Endodermal cell (in vitro differentiated cells): ENCODE data around the gene LTC4S. TPM values are rescaled to one million over a fixed set of nuclear protein-coding genes. Genes with fewer than 3 reads are reported as not detected.

ENCODE experiments used
- DNase-seq: peaks from one replicate; pipeline ENCODE4 v3.0.0-alpha.2; 2017
- H3K27ac ChIP-seq: 2 replicates; pipeline ENCODE4 v1.5.1; 2013; ENCODE audit warnings: mild to moderate bottlenecking, low read depth, low read length, moderate library complexity
- H3K27me3 ChIP-seq: 2 replicates; pipeline ENCODE4 v1.6.1; 2013; ENCODE audit warnings: mild to moderate bottlenecking, low read length, moderate library complexity; ENCODE audit not compliant: insufficient read depth, control insufficient read depth, poor library complexity, severe bottlenecking
- H3K36me3 ChIP-seq: 2 replicates; pipeline ENCODE4 v1.7.0; 2013; ENCODE audit warnings: mild to moderate bottlenecking, low read length, moderate library complexity; ENCODE audit not compliant: control insufficient read depth, insufficient read depth
- H3K4me1 ChIP-seq: one replicate; pipeline ENCODE4 v1.7.0; 2013; ENCODE audit warnings: low read length; ENCODE audit not compliant: control insufficient read depth, insufficient read depth
- H3K4me3 ChIP-seq: 2 replicates; pipeline ENCODE4 v1.5.1; 2013; ENCODE audit warnings: mild to moderate bottlenecking, low read length, moderate library complexity
- H3K9ac ChIP-seq: 2 replicates; pipeline ENCODE4 v1.6.1; 2013; ENCODE audit warnings: mild to moderate bottlenecking, low read length, moderate library complexity; ENCODE audit not compliant: poor library complexity, severe bottlenecking; ENCODE audit errors: extremely low read depth
- H3K9me3 ChIP-seq: 2 replicates; pipeline ENCODE4 v1.6.1; 2013; ENCODE audit warnings: mild to moderate bottlenecking, low read length, moderate library complexity; ENCODE audit not compliant: control insufficient read depth
- H3K27ac Mint-ChIP-seq: 2 replicates; pipeline ENCODE4 v1.8.0; 2020; ENCODE audit warnings: mixed read lengths
- H3K27me3 Mint-ChIP-seq: 2 replicates; pipeline ENCODE4 v1.8.0; 2021; ENCODE audit warnings: mild to moderate bottlenecking, mixed read lengths; ENCODE audit not compliant: insufficient read depth
- H3K36me3 Mint-ChIP-seq: 2 replicates; pipeline ENCODE4 v1.8.0; 2020; ENCODE audit warnings: low read depth, mixed read lengths
- H3K4me1 Mint-ChIP-seq: 2 replicates; pipeline ENCODE4 v1.8.0; 2020; ENCODE audit warnings: mixed read lengths
- H3K4me3 Mint-ChIP-seq: 2 replicates; pipeline ENCODE4 v1.8.0; 2020; ENCODE audit warnings: mild to moderate bottlenecking, moderate library complexity, mixed read lengths
- H3K9me3 Mint-ChIP-seq: 2 replicates; pipeline ENCODE4 v1.8.0; 2020; ENCODE audit warnings: mild to moderate bottlenecking, mixed read lengths
- WGBS, 2 experiments: methylation state at CpG; one replicate each; pipeline versions ENCODE4 v1.1.5 to v1.1.7; 2013; ENCODE audit warnings: missing lambda C conversion rate in 2 of 2, mixed read lengths in 1 of 2; ENCODE audit not compliant: insufficient coverage in 1 of 2, insufficient read length in 1 of 2; 5-methylcytosine and 5-hydroxymethylcytosine counted together
- total RNA-seq, 2 donors: library from RNA; stranded (reverse); fragmentation: NEBNext Ultra II Directional in 1 of 2; extraction: Animal tissue kit (Norgen Biotek cat#: 25700) in 1 of 2; gene quantifications; 2 replicates in 1 of 2; 3 replicates in 1 of 2; pipeline ENCODE4 v1.2.1, GENCODE V29; 2021
- TF ChIP-seq, protein P1 (sequence below): fragments of 200-600 bp; sonication (generic); conservative IDR thresholded peaks from 2 replicates; pipeline ENCODE4 v1.5.0; 2021; ENCODE audit warnings: antibody characterized with exemption, mild to moderate bottlenecking

Gene LTC4S
- total RNA-seq, 2 donors from 2014 or later = 5.7 to 6.3 TPM

DNA sequence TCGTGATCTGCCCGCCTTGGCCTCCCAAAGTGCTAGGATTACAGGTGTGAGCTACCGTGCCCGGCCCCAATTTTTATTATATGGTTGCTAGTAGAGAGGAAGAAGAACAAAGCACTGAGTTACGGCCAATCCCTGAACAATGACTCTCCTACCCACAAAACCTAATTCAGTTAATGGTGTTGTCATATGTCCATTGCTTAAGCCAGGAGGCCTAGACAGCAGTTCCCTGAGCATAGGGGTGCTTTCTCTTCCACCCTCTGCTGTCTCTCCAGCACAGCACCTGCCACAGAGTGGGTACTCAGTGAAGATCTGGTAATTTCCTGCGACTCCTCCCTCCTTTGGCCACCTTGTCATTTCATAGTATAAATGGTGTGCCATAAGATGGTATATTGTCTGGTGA is 21.4 kb upstream of the LTC4S start:
- 100% methylated on average over 2 to 5 of the region's 6 CpGs for WGBS, 2 experiments
- Mint-ChIP-seq H3K27me3 (no peaks in the 10 kb centered on the region), H3K27ac (no peak overlapping the region), H3K36me3 (peaks cover 74% of the 10 kb centered on the region), H3K9me3 (no peaks in the 10 kb centered on the region), H3K4me1 (peaks cover 11% of the 10 kb centered on the region), H3K4me3 (no peak overlapping the region)
- Histone ChIP-seq H3K9me3 (no peaks in the 10 kb centered on the region), H3K9ac (no peak overlapping the region), H3K27me3 (no peaks in the 10 kb centered on the region), H3K36me3 (peaks cover 74% of the 10 kb centered on the region), H3K4me1 (no peaks in the 10 kb centered on the region), H3K27ac (no peak overlapping the region), H3K4me3 (no peak overlapping the region)
- no peak for DNase-seq
- TF ChIP-seq, protein P1, sequence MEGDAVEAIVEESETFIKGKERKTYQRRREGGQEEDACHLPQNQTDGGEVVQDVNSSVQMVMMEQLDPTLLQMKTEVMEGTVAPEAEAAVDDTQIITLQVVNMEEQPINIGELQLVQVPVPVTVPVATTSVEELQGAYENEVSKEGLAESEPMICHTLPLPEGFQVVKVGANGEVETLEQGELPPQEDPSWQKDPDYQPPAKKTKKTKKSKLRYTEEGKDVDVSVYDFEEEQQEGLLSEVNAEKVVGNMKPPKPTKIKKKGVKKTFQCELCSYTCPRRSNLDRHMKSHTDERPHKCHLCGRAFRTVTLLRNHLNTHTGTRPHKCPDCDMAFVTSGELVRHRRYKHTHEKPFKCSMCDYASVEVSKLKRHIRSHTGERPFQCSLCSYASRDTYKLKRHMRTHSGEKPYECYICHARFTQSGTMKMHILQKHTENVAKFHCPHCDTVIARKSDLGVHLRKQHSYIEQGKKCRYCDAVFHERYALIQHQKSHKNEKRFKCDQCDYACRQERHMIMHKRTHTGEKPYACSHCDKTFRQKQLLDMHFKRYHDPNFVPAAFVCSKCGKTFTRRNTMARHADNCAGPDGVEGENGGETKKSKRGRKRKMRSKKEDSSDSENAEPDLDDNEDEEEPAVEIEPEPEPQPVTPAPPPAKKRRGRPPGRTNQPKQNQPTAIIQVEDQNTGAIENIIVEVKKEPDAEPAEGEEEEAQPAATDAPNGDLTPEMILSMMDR = no peak

GRCh38 chr5:179773686-179774040 is 20.1 kb upstream of the LTC4S start:
- Mint-ChIP-seq H3K36me3 (peaks cover 80% of the 10 kb centered on the region), H3K27ac (no peak overlapping the region), H3K9me3 (no peaks in the 10 kb centered on the region), H3K27me3 (no peaks in the 10 kb centered on the region), H3K4me1 (peaks cover under 1% of the 10 kb centered on the region), H3K4me3 (no peak overlapping the region)
- DNase-seq = no peak
- WGBS, 2 experiments = 93 to 98% methylated on average over 4 to 9 of the region's 9 CpGs
- TF ChIP-seq, protein P1 = no peak
- no peaks in the 10 kb centered on the region for H3K27me3 ChIP-seq
- H3K4me1 ChIP-seq = no peaks in the 10 kb centered on the region
- no peaks in the 10 kb centered on the region for H3K9me3 ChIP-seq
- H3K4me3 ChIP-seq = no peak overlapping the region
- H3K36me3 ChIP-seq = peaks cover 69% of the 10 kb centered on the region
- no peak overlapping the region for H3K9ac ChIP-seq
- no peak overlapping the region for H3K27ac ChIP-seq

- H3K9ac ChIP-seq = no peak overlapping the region
- no peaks in the 10 kb centered on the region for H3K9me3 ChIP-seq
- no peaks in the 10 kb centered on the region for H3K4me1 ChIP-seq
- Mint-ChIP-seq H3K27ac (no peak overlapping the region), H3K36me3 (peaks cover 78% of the 10 kb centered on the region), H3K4me3 (no peak overlapping the region), H3K9me3 (no peaks in the 10 kb centered on the region), H3K4me1 (no peaks in the 10 kb centered on the region), H3K27me3 (no peaks in the 10 kb centered on the region)
- no peak overlapping the region for H3K27ac ChIP-seq
- peaks cover 66% of the 10 kb centered on the region for H3K36me3 ChIP-seq
- TF ChIP-seq, protein P1 = no peak
- H3K27me3 ChIP-seq = no peaks in the 10 kb centered on the region
- no peak for DNase-seq
- no peak overlapping the region for H3K4me3 ChIP-seq
- 95 to 100% methylated on average over 3 to 12 of the region's 12 CpGs for WGBS, 2 experiments
Measured at GRCh38 chr5:179774442-179774841, 19.3 kb upstream of the LTC4S start.
